ENCODE data around the gene SYPL1.

SYPL1 gene

DNA sequence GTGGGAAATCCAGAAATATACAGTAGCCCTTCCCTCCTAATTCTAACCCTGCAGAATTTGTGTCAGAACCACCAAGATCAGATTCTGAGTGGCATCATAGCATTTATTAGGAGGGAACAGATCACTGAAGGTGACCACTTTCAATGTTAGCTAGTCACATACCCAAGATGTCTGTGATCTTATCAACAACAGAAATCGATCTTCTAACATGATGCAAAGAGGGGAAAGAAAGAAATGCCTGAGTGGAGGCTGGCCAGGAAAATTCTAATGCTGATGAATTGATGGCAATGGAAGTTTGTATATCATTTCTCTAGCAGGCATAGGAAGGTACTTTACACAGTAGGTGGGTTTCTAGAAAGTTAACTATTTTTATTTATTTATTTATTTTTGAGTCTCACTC, 10.6 kb upstream of the SYPL1 start:
- in situ Hi-C loops (cut with MboI; ENCODE audit: low sequenced_read_pairs), result no loop called here

DNA sequence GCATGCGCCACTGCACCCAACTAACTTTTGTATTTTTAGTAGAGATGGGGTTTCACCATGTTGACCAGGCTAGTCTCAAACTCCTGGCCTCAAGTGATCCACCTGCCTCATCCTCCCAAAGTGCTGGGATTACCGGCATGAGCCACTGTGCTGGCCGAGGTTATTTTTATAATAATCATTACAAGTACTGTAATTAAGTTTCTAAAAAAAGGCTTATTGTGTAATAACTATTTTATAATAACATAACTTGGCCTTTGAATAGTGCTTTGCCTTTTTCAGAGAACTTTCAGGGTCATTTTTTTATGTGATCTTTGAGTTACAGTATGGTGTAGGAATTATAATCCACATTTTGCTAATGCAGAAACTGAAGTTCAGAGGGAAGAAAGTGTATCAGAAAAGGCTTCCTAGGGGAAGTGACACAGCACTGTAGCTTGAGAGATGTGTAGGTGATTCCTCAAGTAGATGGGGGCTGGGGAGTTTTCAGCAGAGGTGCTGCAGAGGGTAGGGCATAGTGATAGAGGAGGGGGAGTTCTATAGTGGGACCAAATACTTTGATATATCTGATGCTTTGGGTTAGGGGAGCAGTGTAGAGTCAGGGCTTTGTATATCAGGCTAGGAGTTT, 9.2 kb upstream of the SYPL1 start:
- in situ Hi-C loops (cut with MboI; ENCODE audit: low sequenced_read_pairs), result no loop called here

DNA sequence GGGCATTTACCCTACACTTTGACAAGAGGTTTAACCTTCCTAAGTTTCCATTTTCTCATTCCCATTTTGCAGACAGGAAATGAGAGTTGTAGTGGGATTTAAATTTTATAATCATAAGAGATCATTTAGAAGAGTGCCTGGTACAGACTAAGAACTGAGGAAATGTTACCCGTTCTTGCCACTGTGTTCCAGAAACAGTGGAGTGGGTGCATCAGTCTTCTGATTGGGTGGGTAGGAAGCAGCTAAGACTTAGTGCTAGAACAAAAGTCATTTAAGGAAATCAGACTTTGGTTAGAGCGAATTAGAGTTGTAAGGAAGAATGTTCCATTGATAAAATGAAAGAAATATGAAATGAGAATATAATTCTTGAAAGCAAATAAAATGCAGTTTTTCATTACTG, 8.4 kb upstream of the SYPL1 start:
- in situ Hi-C loops (cut with MboI; ENCODE audit: low sequenced_read_pairs), result no loop called here

DNA sequence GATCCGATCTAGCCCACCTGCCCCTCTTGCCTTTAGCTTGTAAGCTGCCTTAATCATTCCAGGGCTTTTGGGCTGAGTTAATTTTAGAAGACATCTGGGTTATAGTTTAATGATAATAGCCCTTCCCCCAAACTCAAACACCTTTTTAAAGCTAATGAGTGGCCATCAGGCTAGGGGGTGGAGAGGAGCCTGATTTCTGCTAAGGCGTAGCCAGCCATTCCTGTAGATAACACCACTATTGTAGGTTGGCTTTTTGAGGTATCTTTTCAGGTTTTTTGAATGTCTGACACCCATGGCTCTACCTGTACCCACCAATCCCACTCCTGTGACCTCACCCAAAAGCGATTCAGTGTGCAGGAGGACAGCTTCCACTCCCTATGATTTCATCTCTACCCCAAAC, 7.6 kb upstream of the SYPL1 start:
- in situ Hi-C loops (cut with MboI; ENCODE audit: low sequenced_read_pairs), result no loop called here

DNA sequence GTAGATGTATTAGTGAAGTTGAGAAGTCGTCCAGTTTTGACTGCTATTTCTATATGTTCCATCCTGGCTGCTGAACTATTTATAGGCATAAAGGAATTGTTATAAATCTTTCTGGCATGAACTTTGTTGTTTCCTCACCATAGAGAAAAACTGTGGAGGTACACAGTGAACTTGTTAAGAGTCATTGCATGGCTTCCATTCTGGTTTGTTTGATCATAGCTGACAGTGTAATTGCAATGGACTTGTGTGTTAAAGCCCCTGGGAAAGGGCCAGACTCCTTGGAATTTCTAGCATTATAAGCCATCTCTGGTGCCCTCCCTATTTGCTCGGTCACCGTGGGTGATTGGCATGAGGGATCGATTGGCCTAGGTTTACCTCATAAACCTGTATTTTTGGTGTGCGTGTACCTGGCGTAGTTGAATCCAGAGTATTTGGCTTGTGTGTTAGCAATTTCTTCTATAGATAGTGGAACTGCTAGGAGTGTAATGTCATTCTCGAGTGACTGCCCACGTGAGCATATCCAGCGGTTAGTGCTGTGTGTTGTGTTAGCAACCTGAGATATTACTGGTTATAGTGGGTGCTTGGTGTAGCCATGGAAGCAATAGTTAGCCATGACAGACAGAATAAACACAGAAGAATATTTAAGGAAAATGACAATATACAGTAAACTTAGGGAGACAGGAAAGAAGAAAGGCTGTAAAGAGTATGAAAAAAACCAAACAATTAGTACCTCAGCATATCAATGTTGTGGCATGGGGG, 5.9 kb upstream of the SYPL1 start:
- in situ Hi-C loops (cut with MboI; ENCODE audit: low sequenced_read_pairs), result no loop called here

DNA sequence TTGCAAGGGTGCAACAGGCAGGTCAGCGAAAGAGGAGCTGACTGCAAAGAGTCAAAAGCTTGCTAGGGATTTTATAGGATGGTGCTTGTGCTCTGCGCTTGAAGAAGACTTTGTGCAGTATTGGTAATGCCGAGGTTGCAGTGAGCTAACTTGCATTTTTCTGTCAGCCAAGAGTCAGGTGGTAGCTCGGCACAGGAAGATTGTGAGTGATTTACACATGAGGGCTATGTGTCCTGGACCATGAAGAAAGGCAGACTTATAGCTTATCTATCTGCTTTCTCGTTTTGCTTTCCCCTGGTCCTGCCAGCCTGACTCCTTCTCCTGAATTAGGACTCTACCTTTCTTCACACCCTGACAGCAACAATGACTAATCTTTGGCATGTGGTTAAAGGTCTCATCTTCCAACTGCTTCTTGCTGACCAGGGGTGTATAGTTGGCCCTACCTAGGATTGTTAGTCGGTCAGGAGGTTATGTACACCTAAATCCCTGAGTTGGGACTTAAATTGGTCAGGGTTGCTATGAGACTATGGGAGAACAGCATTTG, 4.1 kb upstream of the SYPL1 start:
- in situ Hi-C loops (cut with MboI; ENCODE audit: low sequenced_read_pairs), result no loop called here

DNA sequence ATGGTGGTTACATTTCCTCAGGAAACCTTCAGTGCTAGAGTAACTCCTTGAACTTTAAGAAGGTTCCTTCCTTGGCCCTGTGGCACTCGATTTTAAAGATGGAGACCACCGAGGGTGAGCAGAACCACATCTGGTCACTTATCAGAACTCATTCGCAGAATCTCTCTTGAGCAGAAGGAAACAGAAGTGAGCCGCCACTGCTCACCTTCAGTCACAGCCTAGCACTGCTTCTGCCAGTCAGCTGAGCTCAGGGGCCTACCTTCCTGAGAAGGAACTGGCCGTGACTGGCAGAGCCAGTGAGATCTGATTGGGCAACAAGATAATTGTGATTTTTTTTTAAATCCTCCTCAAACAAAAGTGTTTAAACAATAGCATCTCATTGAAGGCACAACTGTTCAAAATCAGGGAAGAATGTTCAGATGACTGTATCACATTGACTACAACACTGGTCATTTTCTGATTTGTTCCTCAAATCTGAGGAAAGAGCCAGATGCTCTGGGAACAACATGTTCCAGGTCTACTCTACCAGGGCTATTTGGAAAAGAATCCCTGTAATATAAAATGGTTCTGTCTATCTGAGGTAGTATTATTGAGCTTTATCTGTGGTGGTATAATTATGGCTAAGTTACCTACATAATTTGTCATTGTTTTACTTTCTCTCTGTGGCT, 2.7 kb upstream of the SYPL1 start:
- in situ Hi-C loops (cut with MboI; ENCODE audit: low sequenced_read_pairs), result no loop called here

DNA sequence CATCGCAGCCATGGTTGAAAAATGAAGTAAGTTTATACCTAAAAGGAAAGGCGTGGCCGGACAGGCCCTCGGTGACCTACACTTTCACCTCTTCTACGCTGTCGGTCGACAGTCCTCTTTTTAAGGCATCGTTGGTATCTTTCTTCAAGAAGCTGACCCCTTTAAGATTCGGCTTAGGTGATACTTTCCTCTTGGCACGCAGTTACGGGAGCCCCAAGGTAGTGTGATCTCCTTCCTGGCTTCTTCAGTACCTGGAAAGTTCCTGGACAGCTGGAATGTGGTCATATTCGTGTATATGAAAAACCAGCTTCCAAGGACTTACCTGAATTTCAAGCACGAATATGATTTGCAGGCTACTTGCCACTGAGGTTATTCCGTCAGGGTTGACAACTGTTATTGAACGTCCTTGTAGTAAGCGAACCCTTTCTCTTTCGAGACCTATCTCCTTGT, 885 bp upstream of the SYPL1 start:
- in situ Hi-C loops (cut with MboI; ENCODE audit: low sequenced_read_pairs), result no loop called here

DNA sequence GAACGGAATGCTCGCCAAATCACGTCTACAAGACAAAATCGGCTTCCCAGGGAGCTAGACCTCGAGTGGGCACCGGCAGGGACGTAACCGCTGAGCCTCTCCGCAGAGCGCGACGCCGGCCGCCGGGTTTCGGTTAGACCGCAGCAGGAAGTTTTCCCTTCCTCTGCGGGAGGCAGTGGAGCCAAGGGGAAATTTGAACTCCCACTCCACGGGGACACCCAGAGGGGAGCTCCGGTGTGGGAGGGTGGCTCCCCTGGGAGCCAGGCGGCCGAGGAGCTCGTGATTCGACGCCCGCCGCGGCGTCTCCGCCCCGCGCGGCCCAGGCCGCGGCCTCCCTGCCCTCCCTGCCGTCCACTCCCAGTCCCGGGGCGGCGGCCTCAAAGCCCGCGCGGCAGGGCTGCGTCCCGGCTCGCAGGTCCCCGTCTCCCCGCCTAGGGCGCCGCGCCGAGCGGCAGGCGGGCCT, 426 bp downstream of the SYPL1 start:
- in situ Hi-C loops (cut with MboI; ENCODE audit: low sequenced_read_pairs), result no loop called here

DNA sequence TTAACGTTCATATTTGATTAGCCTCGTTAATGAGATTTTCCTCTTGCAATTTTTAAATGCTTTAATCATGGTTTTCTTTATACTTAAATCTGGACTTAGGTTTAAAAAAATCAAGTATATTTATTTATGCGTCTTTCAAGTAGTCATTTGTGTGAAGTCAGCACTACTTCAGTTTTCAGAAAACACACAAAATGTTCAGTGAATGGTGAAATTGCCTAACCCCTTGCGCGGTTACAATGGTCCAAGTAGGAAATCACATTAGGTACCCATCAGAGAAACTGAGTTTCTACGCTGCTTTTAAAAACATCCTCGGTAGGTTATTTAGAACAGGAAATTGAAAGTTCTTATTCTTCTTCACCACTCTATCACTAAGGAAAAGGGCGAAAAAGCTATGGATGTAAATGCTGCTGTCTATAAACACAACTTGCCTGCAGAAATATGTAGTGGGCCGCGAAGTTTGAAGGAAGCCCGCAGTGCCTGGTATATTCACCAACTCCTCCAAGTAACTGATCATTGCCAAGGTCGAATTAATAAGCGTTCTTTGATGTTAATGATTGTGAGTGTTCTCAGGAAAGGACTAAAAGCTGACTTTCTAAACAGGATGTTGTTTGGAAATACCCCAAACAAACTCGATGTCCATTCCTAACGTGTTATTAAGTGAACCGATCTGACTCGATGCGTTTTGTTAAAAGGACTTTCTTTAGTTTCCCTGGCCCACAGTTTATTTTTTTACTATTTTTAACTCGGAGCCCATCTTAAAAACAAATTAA, 1.0 kb downstream of the SYPL1 start:
- in situ Hi-C loops (cut with MboI; ENCODE audit: low sequenced_read_pairs), result no loop called here

DNA sequence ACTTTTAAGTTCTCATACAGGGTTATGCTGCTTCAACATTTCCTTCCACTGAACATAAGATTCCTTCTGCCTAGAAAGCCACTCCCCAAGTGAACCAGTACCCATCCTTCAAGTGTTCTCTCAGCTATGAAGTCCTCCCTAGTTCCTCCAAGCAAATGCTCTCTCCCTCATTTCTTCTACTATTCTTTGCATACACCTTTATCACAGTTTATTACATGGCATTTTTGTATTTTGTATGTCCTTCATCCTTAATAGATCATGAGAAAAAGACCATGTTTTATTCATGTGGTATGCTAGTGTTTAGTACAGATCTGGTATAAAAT, 1.9 kb downstream of the SYPL1 start:
- in situ Hi-C loops (cut with MboI; ENCODE audit: low sequenced_read_pairs), result no loop called here

DNA sequence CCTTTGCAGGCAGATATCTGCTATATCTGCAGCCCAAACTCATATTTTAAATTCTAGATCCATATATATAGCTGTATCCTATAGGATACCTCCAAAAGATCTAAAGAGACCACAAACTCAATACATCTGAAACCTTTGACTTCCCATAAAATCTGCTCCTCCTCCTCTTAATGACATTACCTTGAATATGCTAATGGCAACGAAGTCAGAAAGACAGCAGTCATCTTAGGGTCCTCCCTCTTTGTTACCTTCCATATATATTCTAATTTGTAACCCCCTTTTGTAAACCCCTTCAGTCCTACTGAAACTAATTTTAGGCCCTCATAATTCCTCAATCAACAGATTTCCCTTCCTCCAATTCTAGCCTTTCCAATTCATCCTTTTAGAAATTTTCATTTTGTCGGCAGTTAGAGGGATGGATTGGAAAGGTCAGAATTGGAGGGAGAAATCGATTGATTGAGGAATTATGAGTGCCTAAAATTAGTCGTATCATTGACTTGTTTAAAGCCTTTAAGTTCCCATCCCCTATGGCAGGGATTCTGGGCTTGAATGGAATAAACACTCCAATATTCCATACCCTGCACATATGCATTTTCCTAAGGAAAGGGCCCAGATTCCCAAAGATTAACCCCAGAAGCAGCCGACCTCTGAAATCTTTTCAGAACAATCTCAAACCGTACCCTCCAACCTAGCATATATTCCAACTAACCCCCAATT, 2.4 kb downstream of the SYPL1 start:
- in situ Hi-C loops (cut with MboI; ENCODE audit: low sequenced_read_pairs), result no loop called here

DNA sequence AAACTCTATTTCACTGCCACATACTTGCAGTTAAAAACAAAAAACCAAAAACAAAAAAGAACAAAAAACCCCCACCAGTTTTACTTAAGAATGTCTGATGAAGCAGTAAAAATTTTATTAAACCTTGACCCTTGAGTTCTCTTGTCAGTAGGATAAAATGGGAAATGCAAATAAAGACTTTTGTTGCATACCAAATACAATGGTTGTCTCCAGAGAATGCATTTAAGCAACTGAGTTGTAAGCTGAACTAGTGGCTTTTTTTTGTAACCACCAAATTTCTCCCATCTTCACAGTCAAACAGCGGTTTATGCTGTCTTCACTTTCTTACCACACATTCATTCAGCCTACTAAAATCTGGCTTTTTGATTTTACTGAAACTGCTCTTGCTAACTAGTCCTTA, 3.1 kb downstream of the SYPL1 start:
- in situ Hi-C loops (cut with MboI; ENCODE audit: low sequenced_read_pairs), result no loop called here

DNA sequence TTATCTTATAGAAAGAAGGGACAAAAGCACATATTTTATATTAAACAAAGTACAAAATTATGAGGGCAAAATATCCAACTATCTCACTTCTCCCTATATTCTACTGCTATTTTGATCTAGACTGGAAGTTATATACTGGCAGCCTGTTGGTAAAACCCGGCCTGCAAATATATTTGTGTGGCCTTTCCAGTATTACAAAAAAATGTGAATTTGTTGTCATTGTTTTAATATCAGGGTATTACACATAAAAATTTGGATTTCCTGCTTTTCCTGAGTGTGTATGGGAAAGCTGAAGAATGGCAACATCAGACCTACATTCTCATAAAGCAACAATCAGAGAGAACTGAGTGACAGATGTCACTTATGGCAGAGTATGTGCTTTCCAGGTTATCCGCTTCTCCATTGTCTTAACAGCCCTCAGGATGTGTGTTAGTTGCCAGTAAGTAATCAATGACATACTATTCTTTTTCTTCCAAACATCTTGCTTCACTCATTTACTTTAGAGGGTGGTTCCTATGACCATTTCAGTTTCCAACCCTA, 7.3 kb downstream of the SYPL1 start:
- in situ Hi-C loops (cut with MboI; ENCODE audit: low sequenced_read_pairs), result no loop called here

DNA sequence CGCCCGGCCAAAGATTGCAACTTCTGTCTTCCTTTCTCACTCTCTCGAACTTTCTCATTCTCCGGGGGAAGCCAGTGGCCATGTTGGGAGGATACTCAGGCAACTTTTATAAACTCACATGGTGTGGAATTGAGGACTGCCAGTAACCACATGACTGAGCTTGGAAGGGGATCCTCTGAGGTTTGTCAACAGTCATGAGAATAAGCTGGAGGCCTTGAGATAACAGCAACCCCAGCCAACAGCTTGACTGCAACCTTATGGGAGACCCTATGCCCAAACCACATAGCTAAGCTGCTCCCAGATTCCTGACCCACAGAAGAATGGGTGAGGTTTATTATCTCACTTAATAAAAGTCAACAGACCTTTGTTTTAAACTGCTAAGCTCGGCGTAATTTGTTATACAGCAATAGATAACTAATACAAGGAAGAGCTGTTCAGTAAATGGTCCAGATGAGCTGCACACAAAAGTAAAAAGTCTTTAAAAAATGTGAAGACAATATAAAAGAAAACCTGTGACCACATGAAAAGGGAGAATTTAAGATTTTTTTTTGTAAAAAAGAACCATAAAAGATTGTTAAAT, 9.6 kb downstream of the SYPL1 start:
- in situ Hi-C loops (cut with MboI; ENCODE audit: low sequenced_read_pairs), result no loop called here

DNA sequence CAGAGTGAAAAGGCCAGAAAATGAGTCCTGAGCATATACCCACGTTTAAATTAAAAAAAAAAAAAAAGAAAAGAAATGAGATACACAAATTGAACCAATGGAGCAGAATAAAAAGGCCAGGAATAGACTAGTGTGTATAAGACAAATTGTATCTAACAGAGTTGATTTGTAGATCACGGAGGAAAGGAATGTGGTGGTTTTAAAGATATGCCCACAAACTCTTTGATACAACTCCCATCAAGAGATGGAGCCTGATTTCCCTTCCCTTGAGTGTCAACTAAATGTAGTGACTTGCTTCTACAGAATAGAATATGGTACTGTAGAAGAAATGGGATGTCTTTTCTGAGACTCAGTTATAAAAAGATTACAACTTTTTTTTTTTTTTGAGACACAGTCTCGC, 10.4 kb downstream of the SYPL1 start:
- in situ Hi-C loops (cut with MboI; ENCODE audit: low sequenced_read_pairs), result no loop called here

DNA sequence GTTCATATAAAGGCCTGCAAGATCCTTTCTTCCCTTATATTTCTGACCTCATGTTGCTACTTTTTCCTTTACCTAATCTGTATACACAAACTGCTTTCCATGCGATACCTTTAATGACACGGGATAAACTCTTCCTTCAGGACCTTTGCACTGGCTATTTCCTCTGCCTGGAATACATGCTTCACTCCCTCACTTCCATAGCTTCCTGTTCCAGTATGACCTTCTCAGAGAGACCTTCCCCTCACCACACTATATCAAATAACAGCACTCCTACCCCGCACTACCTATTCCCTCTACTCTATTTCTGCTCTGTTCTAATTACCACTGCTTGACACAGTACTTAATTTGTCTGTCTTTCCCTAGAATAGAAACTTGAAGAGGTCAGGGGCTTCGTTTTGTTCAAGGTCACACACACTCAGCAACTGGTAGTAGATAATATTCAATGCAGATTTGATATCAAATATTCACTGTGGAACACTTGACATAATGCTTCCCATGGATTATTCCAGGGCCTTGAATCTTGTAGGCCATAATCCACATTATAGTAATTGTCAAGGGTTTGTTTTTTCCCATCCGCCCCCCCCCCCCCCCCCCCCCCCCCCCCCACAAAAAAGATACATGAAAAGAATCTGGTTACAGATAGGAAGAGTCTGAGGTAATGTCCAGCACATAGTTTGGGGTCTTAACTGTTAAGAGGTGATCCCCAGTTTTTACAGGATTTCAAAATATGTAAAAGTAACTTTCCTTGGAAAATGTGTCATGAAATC, 11.1 kb downstream of the SYPL1 start:
- in situ Hi-C loops (cut with MboI; ENCODE audit: low sequenced_read_pairs), result no loop called here

DNA sequence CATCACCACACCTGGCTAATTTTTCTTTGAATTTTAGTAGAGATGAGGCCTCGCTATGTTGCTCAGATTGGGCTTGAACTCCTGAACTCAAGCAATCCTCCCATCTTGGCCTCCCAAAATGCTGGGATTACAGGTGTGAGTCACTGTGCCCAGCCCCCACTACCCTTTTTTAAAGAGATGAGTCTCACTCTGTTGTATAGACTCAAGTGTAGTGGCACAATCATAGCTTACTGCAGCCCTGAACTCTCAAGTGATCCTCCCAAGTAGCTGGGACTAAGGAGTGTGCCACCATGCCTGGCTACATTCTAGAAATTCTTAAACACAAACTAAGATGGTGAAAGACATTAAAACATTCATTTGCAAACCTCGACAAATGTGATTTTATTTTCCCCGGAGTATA, 12.6 kb downstream of the SYPL1 start:
- in situ Hi-C loops (cut with MboI; ENCODE audit: low sequenced_read_pairs), result no loop called here

DNA sequence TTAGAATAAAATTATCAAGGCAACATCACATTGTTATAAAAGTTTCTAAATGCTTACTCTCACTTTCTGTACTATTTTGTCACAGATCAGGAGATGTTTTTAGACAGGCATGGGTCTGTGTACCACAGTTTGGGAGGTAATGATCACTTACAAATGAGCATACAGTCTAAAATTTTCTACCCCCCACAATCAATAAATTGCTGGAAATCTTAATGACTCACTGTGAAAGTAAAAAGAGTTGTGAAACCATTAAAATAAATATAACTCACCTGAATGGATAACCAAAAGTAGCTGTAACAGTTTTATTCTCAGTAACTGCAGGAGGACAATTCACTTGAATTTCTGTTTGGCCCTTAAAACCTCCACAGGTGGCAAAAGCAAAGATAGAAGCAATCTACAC, 13.2 kb downstream of the SYPL1 start:
- in situ Hi-C loops (cut with MboI; ENCODE audit: low sequenced_read_pairs), result no loop called here

Data from hTERT RPE-1 (cell line).